ENCODE measurements around the gene NUP210L.

DNA sequence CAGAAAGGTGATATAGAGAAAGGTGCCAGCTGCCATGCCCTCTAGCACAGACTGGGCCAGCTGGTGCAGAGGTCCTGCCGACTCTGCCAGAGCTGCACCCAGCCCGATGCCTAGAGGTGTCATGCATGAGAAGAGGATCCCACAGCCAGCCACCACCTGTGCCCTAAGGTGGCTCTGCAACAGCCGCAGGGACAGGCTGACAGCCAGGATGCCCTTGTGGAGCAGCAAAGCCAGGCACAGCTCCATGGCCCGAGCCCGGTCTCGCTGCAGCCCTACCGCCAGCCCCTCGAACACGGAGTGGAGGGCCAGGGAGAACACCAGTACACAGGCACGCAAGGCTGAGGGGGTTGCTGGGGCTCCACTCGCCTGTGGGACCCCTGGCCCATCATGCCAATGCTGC is 194.7 kb downstream of the NUP210L start:
- TF ChIP-seq, protein P1, sequence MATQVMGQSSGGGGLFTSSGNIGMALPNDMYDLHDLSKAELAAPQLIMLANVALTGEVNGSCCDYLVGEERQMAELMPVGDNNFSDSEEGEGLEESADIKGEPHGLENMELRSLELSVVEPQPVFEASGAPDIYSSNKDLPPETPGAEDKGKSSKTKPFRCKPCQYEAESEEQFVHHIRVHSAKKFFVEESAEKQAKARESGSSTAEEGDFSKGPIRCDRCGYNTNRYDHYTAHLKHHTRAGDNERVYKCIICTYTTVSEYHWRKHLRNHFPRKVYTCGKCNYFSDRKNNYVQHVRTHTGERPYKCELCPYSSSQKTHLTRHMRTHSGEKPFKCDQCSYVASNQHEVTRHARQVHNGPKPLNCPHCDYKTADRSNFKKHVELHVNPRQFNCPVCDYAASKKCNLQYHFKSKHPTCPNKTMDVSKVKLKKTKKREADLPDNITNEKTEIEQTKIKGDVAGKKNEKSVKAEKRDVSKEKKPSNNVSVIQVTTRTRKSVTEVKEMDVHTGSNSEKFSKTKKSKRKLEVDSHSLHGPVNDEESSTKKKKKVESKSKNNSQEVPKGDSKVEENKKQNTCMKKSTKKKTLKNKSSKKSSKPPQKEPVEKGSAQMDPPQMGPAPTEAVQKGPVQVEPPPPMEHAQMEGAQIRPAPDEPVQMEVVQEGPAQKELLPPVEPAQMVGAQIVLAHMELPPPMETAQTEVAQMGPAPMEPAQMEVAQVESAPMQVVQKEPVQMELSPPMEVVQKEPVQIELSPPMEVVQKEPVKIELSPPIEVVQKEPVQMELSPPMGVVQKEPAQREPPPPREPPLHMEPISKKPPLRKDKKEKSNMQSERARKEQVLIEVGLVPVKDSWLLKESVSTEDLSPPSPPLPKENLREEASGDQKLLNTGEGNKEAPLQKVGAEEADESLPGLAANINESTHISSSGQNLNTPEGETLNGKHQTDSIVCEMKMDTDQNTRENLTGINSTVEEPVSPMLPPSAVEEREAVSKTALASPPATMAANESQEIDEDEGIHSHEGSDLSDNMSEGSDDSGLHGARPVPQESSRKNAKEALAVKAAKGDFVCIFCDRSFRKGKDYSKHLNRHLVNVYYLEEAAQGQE (IDR thresholded peaks at IDR 0.05), result no peak
- TF ChIP-seq CTCF (IDR thresholded peaks at IDR 0.05; ENCODE audit: low read depth, low read length, missing input control) (no peak), TAF1 (conservative IDR thresholded peaks at IDR 0.05) (no peak), HNF4G (IDR thresholded peaks at IDR 0.05) (no peak), FOXA1 (IDR thresholded peaks at IDR 0.05) (no peak), GABPA (IDR thresholded peaks at IDR 0.05 in 1 of 2, conservative IDR thresholded peaks at IDR 0.05 in 1 of 2) (no peak), EGR1 (IDR thresholded peaks at IDR 0.05; ENCODE audit: low read depth in 2 of 2) (no peak), SP1 (IDR thresholded peaks at IDR 0.05) (no peak), RXRA (IDR thresholded peaks at IDR 0.05) (no peak), JUND (IDR thresholded peaks at IDR 0.05) (no peak), RAD21 (IDR thresholded peaks at IDR 0.05) (no peak)
- TF ChIP-seq, protein P2, sequence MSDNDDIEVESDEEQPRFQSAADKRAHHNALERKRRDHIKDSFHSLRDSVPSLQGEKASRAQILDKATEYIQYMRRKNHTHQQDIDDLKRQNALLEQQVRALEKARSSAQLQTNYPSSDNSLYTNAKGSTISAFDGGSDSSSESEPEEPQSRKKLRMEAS (IDR thresholded peaks at IDR 0.05), result no peak

All from liver (tissue), 3 donors.